B cell (primary cell): ENCODE data around the gene ENO4. TPM values are rescaled to one million over a fixed set of nuclear protein-coding genes. Genes with fewer than 3 reads are reported as not detected.

ENCODE experiments used
- ATAC-seq: fragments of 200-7000 bp; cut with Tn5 transposase; one replicate; pipeline ENCODE4 v1.10.0; 2021; ENCODE audit warnings: low read depth, mild to moderate bottlenecking, moderate number of reproducible peaks, moderate library complexity
- CTCF ChIA-PET: fragments of 350-600 bp; sonication (Branson Sonifier 250); formaldehyde crosslinking; loops from one replicate; lab custom pipeline; 2021; ENCODE audit warnings: antibody characterized with exemption, inconsistent platforms; lab: Charles Lee
- POLR2A ChIA-PET: fragments of 350-600 bp; sonication (Branson Sonifier 250); formaldehyde crosslinking; loops from one replicate; lab custom pipeline; 2021; ENCODE audit warnings: antibody characterized with exemption; lab: Charles Lee
- DNase-seq: peaks from one replicate; pipeline ENCODE4 v3.0.0; 2013
- H2AFZ ChIP-seq: 2 replicates; pipeline ENCODE4 v1.6.1; 2012; ENCODE audit warnings: mild to moderate bottlenecking, low read depth, low read length; ENCODE audit not compliant: insufficient read depth, poor library complexity, severe bottlenecking
- H3K27ac ChIP-seq, 2 donors: 1 replicate in 1 of 2; 2 replicates in 1 of 2; pipeline ENCODE4 v1.5.1; 2012 to 2013; ENCODE audit warnings: low read length in 2 of 2, mild to moderate bottlenecking in 2 of 2, moderate library complexity in 1 of 2
- H3K27me3 ChIP-seq, 4 experiments: fragments of 200-600 bp in 1 of 4; sonication (generic) in 1 of 4; replicated peaks in 1 of 4; 1 replicate in 2 of 4; 2 replicates in 2 of 4; pipeline versions ENCODE4 v1.6.1 to v1.7.0; 2013 to 2016; ENCODE audit warnings: low read length in 3 of 4, mild to moderate bottlenecking in 2 of 4, mixed read lengths in 1 of 4, moderate library complexity in 1 of 4; ENCODE audit not compliant: insufficient read depth in 4 of 4, control insufficient read depth in 3 of 4; ENCODE audit errors: control extremely low read depth in 1 of 4
- H3K36me3 ChIP-seq, 2 experiments: replicated peaks in 1 of 2; 1 replicate in 1 of 2; 2 replicates in 1 of 2; pipeline versions ENCODE4 v1.6.1 to v1.7.1; 2013; ENCODE audit warnings: low read length in 1 of 2; ENCODE audit not compliant: insufficient read depth in 2 of 2, control insufficient read depth in 1 of 2; ENCODE audit errors: control extremely low read depth in 1 of 2, extremely low read depth in 1 of 2
- H3K4me1 ChIP-seq, 2 donors: fragments of 200-600 bp in 1 of 2; sonication (generic) in 1 of 2; 1 replicate in 1 of 2; 2 replicates in 1 of 2; pipeline versions ENCODE4 v1.5.1 to v1.6.1; 2013 to 2017; ENCODE audit warnings: low read length in 2 of 2; ENCODE audit not compliant: control insufficient read depth in 2 of 2, insufficient read depth in 2 of 2
- H3K4me2 ChIP-seq: replicated peaks from 2 replicates; pipeline ENCODE3; 2012; ENCODE audit warnings: mild to moderate bottlenecking, low read depth, low read length; ENCODE audit not compliant: poor library complexity, severe bottlenecking
- H3K4me3 ChIP-seq, 5 experiments: fragments of 200-600 bp in 1 of 5; sonication (generic) in 1 of 5; 1 replicate in 3 of 5; 2 replicates in 2 of 5; pipeline versions ENCODE4 v1.5.1 to v1.7.0; 2011 to 2016; ENCODE audit warnings: low read length in 4 of 5, mild to moderate bottlenecking in 4 of 5, low read depth in 2 of 5, control low read depth in 1 of 5, moderate library complexity in 1 of 5; ENCODE audit not compliant: insufficient read depth in 1 of 5; ENCODE audit errors: control extremely low read depth in 1 of 5, extremely low read depth in 1 of 5
- H3K79me2 ChIP-seq: fragments of 200-600 bp; sonication (generic); one replicate; pipeline ENCODE4 v1.6.0; 2016; ENCODE audit warnings: low read length; ENCODE audit not compliant: control insufficient read depth, insufficient read depth
- H3K9ac ChIP-seq: fragments of 200-600 bp; sonication (generic); 2 replicates; pipeline ENCODE4 v1.6.1; 2017; ENCODE audit warnings: mild to moderate bottlenecking, low read length, moderate library complexity
- H3K9me3 ChIP-seq, 3 donors: one replicate each; pipeline versions ENCODE4 v1.6.1 to v1.7.1; 2013; ENCODE audit warnings: low read length in 2 of 3; ENCODE audit not compliant: control insufficient read depth in 2 of 3, insufficient read depth in 1 of 3; ENCODE audit errors: control extremely low read depth in 1 of 3
- H4K20me1 ChIP-seq: 2 replicates; pipeline ENCODE4 v1.6.0; 2012; ENCODE audit warnings: mild to moderate bottlenecking, low read length; ENCODE audit not compliant: insufficient read depth, control insufficient read depth, poor library complexity, severe bottlenecking
- H3K27ac Mint-ChIP-seq: one replicate; pipeline ENCODE4 v1.8.0; 2021; ENCODE audit warnings: mixed read lengths
- H3K27me3 Mint-ChIP-seq: one replicate; pipeline ENCODE4 v1.8.0; 2021; ENCODE audit warnings: mixed read lengths
- H3K4me1 Mint-ChIP-seq: one replicate; pipeline ENCODE4 v1.8.0; 2021; ENCODE audit warnings: mixed read lengths
- H3K4me3 Mint-ChIP-seq: one replicate; pipeline ENCODE4 v1.8.0; 2021; ENCODE audit warnings: mixed read lengths
- H3K9me3 Mint-ChIP-seq: one replicate; pipeline ENCODE4 v1.8.0; 2022; ENCODE audit warnings: mixed read lengths; ENCODE audit not compliant: insufficient read depth
- CTCF ChIP-seq: fragments of 200-600 bp; IDR thresholded peaks from one replicate; pipeline ENCODE4 v1.8.0; 2022; ENCODE audit warnings: antibody characterized with exemption, mild to moderate bottlenecking
- EZH2 ChIP-seq: IDR thresholded peaks from 2 replicates; pipeline ENCODE4 v1.6.1; 2012; ENCODE audit warnings: borderline replicate concordance, low read depth, mild to moderate bottlenecking, moderate library complexity, low read length; ENCODE audit not compliant: insufficient read depth, poor library complexity, severe bottlenecking
- WGBS: methylation state at CpG from one replicate; pipeline ENCODE4 v1.1.5; 2013; ENCODE audit warnings: missing lambda C conversion rate; ENCODE audit not compliant: insufficient coverage; 5-methylcytosine and 5-hydroxymethylcytosine counted together
- intact Hi-C: fragments of 100-400 bp; cut with micrococcal nuclease; formaldehyde crosslinking; loops from one replicate; pipeline ENCODE4 v1.10.0; 2022
- polyA plus RNA-seq: library from polyadenylated mRNA; depleted of rRNA; stranded (reverse); fragments of >200 nt; gene quantifications from 2 replicates; pipeline ENCODE4 v1.2.3, GENCODE V29; 2012
- total RNA-seq, 2 donors: library from RNA; stranded (reverse); fragments of 120-200 nt in 1 of 2; gene quantifications; 1 replicate in 1 of 2; 2 replicates in 1 of 2; pipeline versions ENCODE4 v1.2.3 to v1.2.4, GENCODE V29; 2013 to 2022

ENO4 gene
- total and polyA plus RNA-seq, 2 donors (not counting 1 experiment from before 2014, with no cell fraction given), result 0.07 to 0.37 TPM

DNA sequence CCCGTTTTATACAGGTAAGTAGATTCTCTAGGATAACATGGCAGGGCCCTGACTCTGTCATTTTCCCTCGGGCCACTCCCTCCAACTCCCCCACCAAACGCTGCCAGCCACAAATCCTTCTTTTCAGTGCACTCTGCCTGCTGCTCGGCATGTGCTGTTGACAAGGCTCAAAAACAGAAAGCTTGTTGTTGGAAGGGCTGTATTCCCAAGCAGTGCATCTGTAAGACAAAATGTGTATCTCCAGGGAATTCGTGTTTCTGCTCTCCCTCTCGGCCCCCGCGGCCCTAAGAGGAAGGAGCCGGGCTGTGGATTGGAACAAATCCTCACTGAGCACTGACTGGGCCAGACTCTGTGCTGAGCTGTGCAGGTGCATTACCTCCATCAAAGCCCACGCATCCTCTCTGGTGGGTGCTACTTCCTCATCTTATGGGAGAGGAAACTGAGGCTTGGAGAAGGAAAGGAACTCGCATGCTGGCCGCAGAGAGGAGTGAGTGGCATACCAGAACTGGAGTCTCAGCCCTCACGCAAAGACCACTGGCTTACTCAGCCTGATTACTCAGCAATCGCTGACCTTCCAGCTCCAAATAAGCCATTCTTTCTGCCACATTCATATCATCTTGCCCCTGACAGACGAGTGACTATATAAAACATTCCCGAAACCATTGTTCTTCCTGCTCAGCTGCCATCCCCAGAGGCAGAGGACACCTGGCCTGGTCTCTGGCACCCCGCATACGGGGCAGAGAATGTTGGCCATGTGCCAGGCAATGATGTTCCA lies 33.5 kb upstream of the ENO4 start:
- Histone ChIP-seq H3K4me1 (no peaks in the 10 kb centered on the region), H3K27me3 (no peaks in the 10 kb centered on the region), H3K4me2 (no peak overlapping the region), H3K9me3 (peaks cover 0 to 6% (median 0%) of the 10 kb centered on the region in 3 donors), H3K36me3 (no peaks in the 10 kb centered on the region), H2AFZ (no peak overlapping the region), H3K27ac (no peak overlapping the region), H3K9ac (no peak overlapping the region), H3K4me3 (no peak overlapping the region), H4K20me1 (no peaks in the 10 kb centered on the region), H3K79me2 (no peaks in the 10 kb centered on the region)
- intact Hi-C loops, result no loop called here
- 78% methylated on average over 16 of the region's 18 CpGs for whole genome bisulfite sequencing
- CTCF ChIA-PET, result no interaction called here
- Mint-ChIP-seq H3K27me3 (peaks cover 16% of the 10 kb centered on the region), H3K27ac (no peak overlapping the region), H3K9me3 (no peaks in the 10 kb centered on the region), H3K4me1 (no peaks in the 10 kb centered on the region), H3K4me3 (no peak overlapping the region)
- no peak for TF ChIP-seq EZH2
- no peak for TF ChIP-seq CTCF
- POLR2A ChIA-PET, result no interaction called here
- no peak for ATAC-seq
- no peak for DNase-seq

DNA sequence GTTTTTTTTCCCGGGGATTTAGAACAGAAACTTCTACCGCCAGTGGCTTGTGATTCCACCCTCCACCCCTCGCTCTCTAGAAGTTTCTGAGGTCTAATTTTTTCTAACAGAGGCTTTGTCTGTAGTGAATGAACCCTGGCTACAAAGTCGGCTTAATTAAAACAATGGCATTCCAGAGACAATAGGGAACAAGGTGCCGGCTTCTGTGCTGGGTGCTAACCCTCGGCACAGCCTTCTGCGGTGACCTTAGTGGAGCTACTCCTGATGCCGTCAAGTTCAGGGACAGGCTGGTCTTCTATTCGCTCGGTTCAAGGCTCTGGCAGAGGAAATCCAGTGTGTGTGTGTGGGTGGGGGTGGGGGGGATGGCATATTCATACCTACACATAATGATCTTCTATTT lies 32.1 kb upstream of the ENO4 start:
- Mint-ChIP-seq H3K4me1 (no peaks in the 10 kb centered on the region), H3K27ac (no peak overlapping the region), H3K4me3 (no peak overlapping the region), H3K27me3 (peaks cover 16% of the 10 kb centered on the region), H3K9me3 (peaks cover 3% of the 10 kb centered on the region)
- Histone ChIP-seq H3K36me3 (no peaks in the 10 kb centered on the region), H3K9ac (no peak overlapping the region), H3K4me3 (no peak overlapping the region), H3K9me3 (peaks cover 0 to 6% (median 0%) of the 10 kb centered on the region in 3 donors), H2AFZ (no peak overlapping the region), H3K27me3 (no peaks in the 10 kb centered on the region), H3K27ac (no peak overlapping the region), H3K79me2 (no peaks in the 10 kb centered on the region), H4K20me1 (no peaks in the 10 kb centered on the region), H3K4me2 (no peak overlapping the region), H3K4me1 (no peaks in the 10 kb centered on the region)
- POLR2A ChIA-PET, result no interaction called here
- ATAC-seq (no peak), DNase-seq (no peak)
- CTCF ChIA-PET, result no interaction called here
- 79% methylated on average over 5 of the region's 10 CpGs for WGBS
- intact Hi-C loops, result no loop called here
- TF ChIP-seq CTCF (no peak), EZH2 (no peak)
